ENCODE results near the gene ARID5B.

The ARID5B gene

GRCh38 chr10:62103857-62104256 is 202.4 kb downstream of the ARID5B start:
- no peak for DNase-seq (ENCODE audit: low read depth)

- no peak for DNase-seq (ENCODE audit: low read depth)
Measured at GRCh38 chr10:62106929-62107519, 205.5 kb downstream of the ARID5B start.

GRCh38 chr10:62108759-62109586 is 207.5 kb downstream of the ARID5B start:
- DNase-seq (ENCODE audit: low read depth) = no peak

GRCh38 chr10:62109587-62110293 is 208.2 kb downstream of the ARID5B start:
- no peak for DNase-seq (ENCODE audit: low read depth)

- no peak for DNase-seq (ENCODE audit: low read depth)
Measured at GRCh38 chr10:62112300-62112699, 210.8 kb downstream of the ARID5B start.

GRCh38 chr10:62112963-62113362 is 211.5 kb downstream of the ARID5B start:
- DNase-seq (ENCODE audit: low read depth) = no peak

GRCh38 chr10:62113680-62114079 is 212.2 kb downstream of the ARID5B start:
- DNase-seq (ENCODE audit: low read depth) = no peak

- no peak for DNase-seq (ENCODE audit: low read depth)
Measured at GRCh38 chr10:62115321-62115720, 213.8 kb downstream of the ARID5B start.

- no peak for DNase-seq (ENCODE audit: low read depth)
Measured at GRCh38 chr10:62115842-62116241, 214.3 kb downstream of the ARID5B start.

- DNase-seq (ENCODE audit: low read depth) = no peak
Measured at GRCh38 chr10:62116896-62117295, 215.4 kb downstream of the ARID5B start.

- no peak for DNase-seq (ENCODE audit: low read depth)
Measured at GRCh38 chr10:62121187-62121530, 219.7 kb downstream of the ARID5B start.

GRCh38 chr10:62127975-62128374 is 226.5 kb downstream of the ARID5B start:
- no peak for DNase-seq (ENCODE audit: low read depth)

GRCh38 chr10:62130948-62131347 is 229.4 kb downstream of the ARID5B start:
- DNase-seq (ENCODE audit: low read depth) = no peak

GRCh38 chr10:62131724-62132123 is 230.2 kb downstream of the ARID5B start:
- no peak for DNase-seq (ENCODE audit: low read depth)

GRCh38 chr10:62133618-62134017 is 232.1 kb downstream of the ARID5B start:
- DNase-seq (ENCODE audit: low read depth) = no peak

- no peak for DNase-seq (ENCODE audit: low read depth)
Measured at GRCh38 chr10:62136931-62137330, 235.4 kb downstream of the ARID5B start.
